HG02973 (cell line): ENCODE data around the gene SMYD3.

Experiments used
- ATAC-seq: cut with Tn5 transposase; IDR thresholded peaks from one replicate; pipeline ENCODE4 v1.9.1; 2021; ENCODE audit warnings: moderate library complexity; ENCODE audit not compliant: unreplicated experiment

The SMYD3 gene

GRCh38 chr1:245860657-245861544 lies 646.2 kb downstream of the SMYD3 start:
- no peak for ATAC-seq

- ATAC-seq: no peak
Measured at GRCh38 chr1:245859493-245860114, 647.5 kb downstream of the SMYD3 start.

GRCh38 chr1:245858722-245859492 lies 648.2 kb downstream of the SMYD3 start:
- no peak for ATAC-seq

DNA sequence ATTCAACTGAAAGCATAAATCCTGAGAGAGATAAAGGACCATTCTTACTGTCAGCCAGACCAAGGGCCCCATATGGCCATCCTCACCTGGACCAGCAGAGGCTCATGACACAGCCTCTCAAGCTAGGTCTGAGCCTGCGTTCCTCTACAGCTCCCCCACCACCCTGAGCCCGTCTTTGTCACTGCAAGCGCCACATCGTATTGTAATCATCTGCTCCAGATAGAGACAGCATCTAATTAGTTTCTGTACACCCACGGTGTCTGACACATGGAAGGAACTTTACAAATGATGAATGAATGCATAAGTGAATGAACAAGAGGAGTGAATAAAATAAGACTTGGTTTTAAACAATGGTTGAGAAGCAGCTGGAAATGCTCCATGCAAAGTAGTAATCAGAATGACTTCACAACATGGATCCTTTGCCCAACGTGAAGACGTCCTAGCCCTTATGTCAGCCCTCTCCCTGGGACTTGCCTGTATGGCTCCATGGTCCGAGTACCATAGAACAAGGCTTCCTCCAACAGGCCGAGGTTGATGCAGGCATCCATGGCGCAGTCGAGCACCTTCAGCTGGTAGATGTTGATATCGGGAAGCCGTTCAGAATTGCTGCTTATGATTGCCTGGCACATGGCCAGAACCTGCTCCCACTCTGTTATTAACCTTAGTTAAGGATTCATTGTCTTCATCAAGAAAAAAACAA lies 648.9 kb downstream of the SMYD3 start:
- no peak for ATAC-seq

DNA sequence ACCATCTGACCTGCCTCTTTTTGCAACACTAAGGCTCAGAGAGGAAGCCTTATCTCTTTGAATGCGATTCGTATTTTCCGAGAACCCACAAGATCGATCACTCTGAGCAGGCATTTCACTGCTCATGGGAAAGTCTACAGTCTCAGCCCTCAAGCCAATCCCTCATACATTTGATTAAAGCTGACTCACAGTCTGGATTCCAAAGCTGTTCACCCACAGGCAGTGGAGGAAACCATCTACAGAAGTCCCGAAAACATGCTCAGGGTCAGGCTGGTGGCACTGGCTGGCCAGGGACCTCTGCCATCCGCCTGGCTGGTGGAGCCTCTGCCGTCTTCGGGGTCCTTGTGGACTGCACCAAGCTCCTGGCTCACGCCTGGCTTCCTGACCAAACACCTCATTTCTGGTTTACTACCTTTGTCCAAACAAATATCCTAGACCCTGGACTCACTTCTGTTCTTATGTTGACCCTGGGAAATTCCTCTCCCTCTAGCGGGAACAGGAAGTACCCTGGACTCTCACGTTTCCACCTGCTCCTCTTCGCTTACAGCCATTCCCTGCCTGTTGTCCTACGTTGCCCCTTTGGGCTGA lies 650.0 kb downstream of the SMYD3 start:
- ATAC-seq: no peak

GRCh38 chr1:245855846-245856730 lies 651.0 kb downstream of the SMYD3 start:
- ATAC-seq: no peak

GRCh38 chr1:245853291-245853690 lies 653.8 kb downstream of the SMYD3 start:
- ATAC-seq: no peak

GRCh38 chr1:245843101-245843500 lies 664.0 kb downstream of the SMYD3 start:
- ATAC-seq: no peak

GRCh38 chr1:245842106-245842505 lies 665.0 kb downstream of the SMYD3 start:
- ATAC-seq: no peak

GRCh38 chr1:245840971-245841370 lies 666.1 kb downstream of the SMYD3 start:
- ATAC-seq: no peak

GRCh38 chr1:245837718-245838117 lies 669.4 kb downstream of the SMYD3 start:
- no peak for ATAC-seq

- no peak for ATAC-seq
Measured at GRCh38 chr1:245835386-245835785, 671.7 kb downstream of the SMYD3 start.

DNA sequence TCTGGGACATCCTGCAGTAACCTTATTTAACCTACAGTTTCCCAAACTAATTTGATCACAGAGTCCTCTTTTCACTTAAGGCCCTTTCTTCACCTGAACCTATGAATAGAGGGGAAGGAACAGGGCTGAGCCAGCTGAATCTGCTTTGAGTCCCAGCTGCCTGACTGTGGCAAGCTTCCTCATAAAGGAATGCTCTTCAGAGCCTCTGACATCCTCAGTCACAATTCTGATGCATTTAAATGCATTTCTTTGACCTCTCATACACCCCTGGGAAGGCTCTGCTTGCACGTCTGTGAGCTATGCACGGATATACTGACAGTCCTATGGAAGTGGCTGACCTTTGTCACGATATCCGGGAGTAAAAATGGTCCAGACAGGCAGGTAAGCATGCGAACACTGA lies 673.1 kb downstream of the SMYD3 start:
- no peak for ATAC-seq

GRCh38 chr1:245832771-245833527 lies 674.1 kb downstream of the SMYD3 start:
- ATAC-seq: no peak

GRCh38 chr1:245831518-245831917 lies 675.6 kb downstream of the SMYD3 start:
- ATAC-seq: no peak

DNA sequence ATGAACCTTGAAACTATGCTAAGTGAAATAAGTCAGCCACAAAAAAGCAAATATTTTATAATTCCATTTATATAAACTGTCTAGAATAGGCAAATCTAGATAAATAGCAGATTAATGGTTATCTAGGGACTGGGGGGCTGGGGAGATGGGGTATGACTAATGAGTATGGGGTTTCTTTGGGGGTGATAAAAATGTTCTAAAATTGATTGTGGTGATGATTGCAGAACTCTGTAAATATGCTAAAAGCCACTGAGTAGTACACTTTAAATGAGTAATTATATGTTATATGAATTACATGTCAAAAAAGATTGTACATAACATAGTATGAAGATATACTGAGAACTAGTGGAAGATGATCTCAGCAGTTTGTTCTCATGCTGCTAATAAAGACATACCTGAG lies 677.3 kb downstream of the SMYD3 start:
- ATAC-seq: no peak

DNA sequence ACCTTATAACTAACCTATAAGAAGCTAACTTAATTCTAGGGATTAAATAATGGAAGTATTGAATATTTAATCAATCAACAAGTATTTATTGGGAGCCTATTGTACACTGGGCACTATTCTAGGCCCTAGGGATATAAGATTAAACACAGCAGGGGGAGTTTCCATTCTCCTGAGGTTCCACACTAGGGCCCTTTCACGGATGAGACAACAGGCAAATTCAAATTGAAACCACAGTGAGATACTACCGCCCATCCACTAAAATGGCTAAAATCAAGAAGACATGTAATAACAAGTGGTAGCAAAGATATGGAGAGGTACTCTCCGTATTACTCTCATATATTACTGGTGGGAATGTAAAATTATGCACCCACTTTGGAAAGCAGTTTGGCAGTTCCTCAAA lies 677.9 kb downstream of the SMYD3 start:
- no peak for ATAC-seq

DNA sequence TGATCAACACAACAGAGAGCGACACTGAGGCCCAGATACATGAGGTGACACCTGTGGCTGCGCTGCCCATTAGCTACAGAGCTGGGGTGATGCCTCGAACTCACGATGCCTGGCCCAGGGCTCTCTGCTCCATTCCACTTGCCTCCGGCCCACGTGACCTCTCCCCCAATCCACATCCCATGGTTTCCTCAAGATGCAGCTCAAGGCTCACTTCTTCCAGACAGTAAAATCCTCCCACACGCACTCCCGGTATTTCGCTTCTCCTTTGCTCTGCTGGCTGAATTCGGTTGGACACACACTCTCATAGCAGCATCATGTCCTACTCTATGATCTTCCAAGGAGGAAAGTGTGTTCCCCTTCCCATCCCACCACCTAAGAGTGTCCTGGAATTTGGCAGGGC lies 679.8 kb downstream of the SMYD3 start:
- no peak for ATAC-seq
